Stimulated activated CD4-positive, alpha-beta T cell treated with anti-CD3 and anti-CD28 coated beads, Interleukin-4, amount 100 ng/mL, for 48 hours (primary cell): ENCODE data around the gene MRRF.
"Not testable (repeated sequence)": the region's sequence is repeated elsewhere in the genome, so short reads cannot be mapped to it uniquely, and the experiment has no call there.

Experiments used
- DNase-seq, 2 donors: peaks; one replicate each; pipeline ENCODE4 v3.0.0-alpha.2; 2020; ENCODE audit warnings: low read depth in 2 of 2

The MRRF gene

DNA sequence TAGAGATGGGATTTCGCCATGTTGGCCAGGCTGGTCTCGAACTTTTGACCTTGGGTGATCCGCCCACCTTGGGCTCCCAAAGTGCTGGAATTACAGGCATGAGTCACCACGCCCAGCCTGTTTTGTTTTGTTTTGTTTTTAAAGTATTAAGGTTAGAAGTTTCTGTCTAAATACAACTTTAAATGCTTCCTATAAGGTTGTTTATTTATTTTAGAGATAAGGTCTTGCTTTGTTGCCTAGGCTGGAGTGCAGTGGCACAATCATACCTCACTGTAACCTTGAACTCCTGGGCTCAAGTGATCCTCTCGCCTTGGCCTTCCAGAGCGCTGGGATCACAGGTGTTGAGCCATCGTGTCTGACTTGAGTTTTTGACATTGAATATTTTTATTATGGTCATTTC lies 11.4 kb downstream of the MRRF start:
- no peak for DNase-seq

- no peak for DNase-seq
Observed at GRCh38 chr9:122277285-122277897, 12.7 kb downstream of the MRRF start.

DNA sequence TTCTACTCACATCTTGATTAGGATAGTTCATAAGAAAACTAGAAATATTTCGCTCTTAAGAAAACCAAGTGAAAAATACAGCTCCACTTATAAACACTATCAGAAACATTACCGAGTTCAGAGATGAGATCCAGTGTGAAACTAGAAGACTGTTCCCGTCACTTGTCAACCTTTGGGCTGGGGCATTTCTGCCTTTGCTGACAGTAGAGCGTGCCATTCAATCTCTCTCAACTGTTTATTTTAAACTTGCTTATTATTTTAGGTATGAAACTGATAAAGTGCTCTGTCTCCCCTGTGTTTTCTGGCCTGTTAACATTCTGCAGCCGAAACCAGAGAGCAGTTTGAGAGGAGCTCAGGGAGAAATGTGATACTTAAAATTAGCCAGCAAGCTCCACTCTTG lies 16.7 kb downstream of the MRRF start:
- DNase-seq = no peak

GRCh38 chr9:122286764-122287163 lies 22.1 kb downstream of the MRRF start:
- DNase-seq = no peak

GRCh38 chr9:122287214-122287720 lies 22.6 kb downstream of the MRRF start:
- DNase-seq = no peak

GRCh38 chr9:122291458-122291857 lies 26.8 kb downstream of the MRRF start:
- no peak for DNase-seq

- DNase-seq = no peak
Observed at GRCh38 chr9:122294531-122294930, 29.8 kb downstream of the MRRF start.

DNA sequence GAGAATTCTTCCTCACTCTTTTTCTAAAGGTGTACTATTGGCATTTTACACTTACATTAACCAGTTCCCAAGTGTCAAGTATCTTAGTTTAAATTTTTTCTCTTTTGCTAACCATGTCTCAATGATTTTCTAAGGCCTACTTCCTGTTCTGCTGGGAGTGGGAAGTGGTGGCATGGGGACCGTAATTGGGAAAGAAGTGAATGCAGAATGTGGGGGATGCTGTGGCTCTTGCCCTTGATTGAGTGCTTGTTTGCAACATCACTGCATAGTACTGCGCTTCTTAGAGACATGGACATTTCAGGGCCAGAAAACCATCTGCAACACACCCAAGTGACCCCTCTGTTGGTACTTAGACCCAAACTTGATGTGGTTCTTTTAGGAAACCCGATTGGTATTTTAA lies 32.8 kb downstream of the MRRF start:
- DNase-seq = no peak

GRCh38 chr9:122302237-122303093 lies 37.8 kb downstream of the MRRF start:
- DNase-seq = no peak

GRCh38 chr9:122307061-122307460 lies 42.4 kb downstream of the MRRF start:
- no peak for DNase-seq

GRCh38 chr9:122307925-122308324 lies 43.2 kb downstream of the MRRF start:
- no peak for DNase-seq

- no peak for DNase-seq
Observed at GRCh38 chr9:122309861-122310260, 45.2 kb downstream of the MRRF start.

GRCh38 chr9:122314165-122314564 lies 49.5 kb downstream of the MRRF start:
- DNase-seq = no peak

DNA sequence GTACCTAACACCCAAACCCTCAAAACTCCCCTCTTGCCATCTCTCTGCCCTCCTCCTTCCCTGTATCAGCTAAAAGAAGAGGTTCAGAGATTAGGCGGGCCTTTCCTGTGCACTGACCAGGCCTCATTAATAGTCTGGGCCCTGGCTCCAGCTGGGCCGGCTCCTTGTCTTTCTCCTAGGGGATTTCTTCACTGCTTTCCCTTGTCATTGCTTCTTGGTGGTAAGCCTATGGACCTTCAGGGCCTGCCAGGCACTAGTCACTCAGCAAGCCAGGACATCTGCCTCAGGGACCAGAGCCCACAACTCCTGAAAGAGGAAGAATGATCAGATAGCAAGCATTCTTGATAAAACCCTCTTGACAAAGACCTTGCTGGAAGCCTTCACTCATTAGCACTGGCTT lies 50.9 kb downstream of the MRRF start:
- DNase-seq = no peak

DNA sequence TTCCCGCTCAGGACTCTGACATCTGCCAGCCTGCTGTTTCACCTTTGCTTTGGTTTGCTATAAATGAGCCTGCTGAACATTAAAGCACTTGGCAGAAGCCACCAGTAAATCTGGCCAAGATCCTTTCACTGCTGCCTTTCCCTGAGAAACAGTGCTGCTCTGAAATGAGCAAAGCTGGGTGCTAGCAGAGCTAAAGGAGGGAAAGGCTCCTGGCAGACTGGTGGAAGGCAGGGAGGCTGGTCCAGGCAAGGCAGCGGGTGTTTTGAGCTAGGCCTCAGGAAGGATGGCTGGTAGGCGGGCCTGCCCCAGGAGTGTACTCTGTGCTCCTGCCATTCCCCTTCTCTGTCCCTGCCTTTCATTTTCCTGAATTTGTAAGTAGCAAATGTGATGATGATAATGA lies 53.6 kb downstream of the MRRF start:
- no peak for DNase-seq

DNA sequence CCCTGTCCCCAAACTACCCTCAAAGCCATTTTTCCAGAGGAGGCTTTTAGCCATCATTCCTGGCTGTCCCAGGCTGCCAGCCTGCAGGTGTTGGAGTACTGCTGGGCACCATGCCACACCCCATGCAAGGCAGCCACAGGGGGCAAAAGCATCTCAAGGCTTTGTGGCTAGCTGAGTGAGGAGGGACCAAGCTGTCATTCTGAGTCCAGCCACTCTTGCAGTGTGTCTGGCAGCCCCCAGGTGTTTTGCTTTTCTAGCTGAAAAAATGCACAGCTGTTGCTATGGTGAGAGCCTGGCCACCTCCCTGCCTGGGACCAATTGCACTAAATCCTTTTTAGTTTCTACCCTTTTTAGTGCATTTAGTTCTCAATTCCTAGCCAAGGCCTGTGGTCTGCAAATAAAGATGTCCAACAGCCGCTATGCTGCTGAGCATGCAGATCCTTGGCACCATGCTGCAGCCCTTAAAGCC lies 55.8 kb downstream of the MRRF start:
- no peak for DNase-seq

- no peak for DNase-seq
Observed at GRCh38 chr9:122322553-122322952, 57.9 kb downstream of the MRRF start.

DNA sequence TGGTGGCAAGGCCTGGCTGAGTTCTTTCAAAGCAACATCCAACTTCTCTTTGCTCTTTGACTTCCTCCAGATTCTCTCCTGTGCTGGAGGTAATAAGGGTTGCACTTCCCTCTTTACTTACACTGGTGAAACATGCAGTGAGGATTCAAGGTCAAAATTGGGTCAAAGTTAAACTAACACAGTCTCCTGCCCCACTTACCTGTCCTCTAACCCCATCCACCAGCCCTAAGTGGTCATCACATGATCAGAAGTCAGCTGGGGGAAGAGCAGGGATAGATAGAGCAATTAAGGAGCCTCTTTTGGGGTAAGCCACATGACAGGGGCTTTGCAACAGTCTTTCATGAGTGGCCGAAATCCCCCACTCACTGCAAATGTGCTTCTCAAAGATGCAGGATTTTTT lies 60.0 kb downstream of the MRRF start:
- DNase-seq = not testable (repeated sequence)

DNA sequence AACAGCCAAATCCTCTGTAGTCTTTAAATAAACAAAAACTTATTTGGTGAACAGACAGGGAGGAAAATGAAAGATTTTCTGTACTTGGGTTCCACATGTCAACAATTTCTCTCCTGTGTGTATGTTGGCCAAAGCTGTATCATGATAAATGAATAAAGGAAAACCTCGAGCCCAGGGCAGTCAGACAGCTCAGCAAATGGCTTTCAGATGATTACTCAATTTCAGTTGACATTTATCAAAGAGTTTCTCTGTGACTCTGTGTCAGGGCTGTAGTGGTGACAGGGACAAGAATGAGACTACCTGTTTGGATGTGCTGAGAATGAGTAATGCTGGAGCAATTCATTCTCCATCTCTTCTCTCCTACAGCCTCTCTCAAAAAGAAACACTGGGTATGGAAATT lies 60.4 kb downstream of the MRRF start:
- no peak for DNase-seq

DNA sequence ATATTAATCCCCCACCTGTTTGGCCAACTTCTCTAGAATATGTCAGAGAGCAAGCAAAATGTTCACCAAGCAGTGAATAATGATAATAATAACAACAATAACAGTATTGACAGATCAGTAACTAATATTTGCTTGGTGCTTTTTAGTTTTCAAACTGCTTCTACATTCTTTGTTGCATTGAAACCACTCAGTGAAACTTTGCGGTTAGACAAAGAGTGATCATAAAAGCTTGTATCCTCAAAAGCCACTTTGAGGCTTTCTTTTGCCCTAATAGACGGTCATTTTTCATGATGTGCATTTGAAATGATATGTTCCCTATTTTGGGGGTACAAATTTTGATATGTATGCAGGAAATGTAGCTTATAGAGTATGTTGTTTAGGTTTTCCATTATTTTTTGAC lies 62.5 kb downstream of the MRRF start:
- no peak for DNase-seq

GRCh38 chr9:122329597-122329996 lies 64.9 kb downstream of the MRRF start:
- DNase-seq = no peak

DNA sequence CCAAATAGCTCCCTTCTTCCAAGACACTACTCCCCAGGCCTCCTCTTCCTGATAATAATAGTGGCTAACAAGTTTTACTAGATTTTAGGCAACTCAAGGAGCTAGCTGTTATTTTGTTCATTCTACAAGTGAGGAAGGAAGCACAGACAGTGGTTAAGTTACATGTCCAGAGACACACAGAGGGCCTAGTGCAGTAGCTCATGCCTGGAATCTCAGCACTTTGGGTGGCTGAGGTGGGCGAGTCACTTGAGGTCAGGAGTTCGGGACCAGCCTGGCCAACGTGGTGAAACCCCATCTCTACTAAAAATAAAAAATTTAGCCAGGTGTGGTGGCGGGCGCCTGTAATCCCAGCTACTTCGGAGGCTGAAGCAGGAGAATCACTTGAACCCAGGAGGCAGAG lies 65.8 kb downstream of the MRRF start:
- DNase-seq = not testable (repeated sequence)

- DNase-seq = no peak
Observed at GRCh38 chr9:122331523-122331927, 66.8 kb downstream of the MRRF start.
